Measurements from ENCODE around the gene INPP5D.

Gene INPP5D

DNA sequence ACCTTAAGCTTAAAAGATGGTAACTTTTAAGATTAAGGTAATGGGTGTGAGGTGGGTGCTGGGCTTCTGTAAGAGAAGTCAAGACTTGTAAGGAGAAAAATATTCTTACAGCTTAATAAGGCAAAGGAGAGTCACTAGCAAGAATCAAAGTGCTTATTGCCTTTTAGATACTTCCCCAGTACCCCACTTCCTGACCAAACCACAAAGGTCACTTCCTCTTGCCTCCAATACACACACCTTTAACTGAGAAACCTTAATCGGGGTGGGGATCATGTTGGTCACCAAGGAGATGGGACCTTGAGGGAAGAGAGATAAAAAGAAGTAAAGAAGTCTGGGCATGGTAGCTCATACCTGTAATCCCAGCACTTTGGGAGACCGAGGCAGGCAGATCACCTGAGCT is 180.8 kb downstream of the INPP5D start:
- Histone ChIP-seq H3K27ac (ENCODE audit: insufficient read depth, low read depth, low read length, poor library complexity, severe bottlenecking) (no peak overlapping the region), H3K4me3 (ENCODE audit: insufficient read depth, low read depth, low read length) (no peak overlapping the region), H3K36me3 (ENCODE audit: control insufficient read depth, insufficient read depth, low read length) (no peaks in the 10 kb centered on the region), H3K9me3 (ENCODE audit: control insufficient read depth, low read length) (no peaks in the 10 kb centered on the region), H3K27me3 (ENCODE audit: control insufficient read depth, insufficient read depth, low read length, poor library complexity, severe bottlenecking) (no peaks in the 10 kb centered on the region), H3K4me1 (ENCODE audit: control insufficient read depth, insufficient read depth, low read length) (no peaks in the 10 kb centered on the region)
- 90 to 92% methylated on average over 2 of the region's 2 CpGs for WGBS, 2 experiments

DNA sequence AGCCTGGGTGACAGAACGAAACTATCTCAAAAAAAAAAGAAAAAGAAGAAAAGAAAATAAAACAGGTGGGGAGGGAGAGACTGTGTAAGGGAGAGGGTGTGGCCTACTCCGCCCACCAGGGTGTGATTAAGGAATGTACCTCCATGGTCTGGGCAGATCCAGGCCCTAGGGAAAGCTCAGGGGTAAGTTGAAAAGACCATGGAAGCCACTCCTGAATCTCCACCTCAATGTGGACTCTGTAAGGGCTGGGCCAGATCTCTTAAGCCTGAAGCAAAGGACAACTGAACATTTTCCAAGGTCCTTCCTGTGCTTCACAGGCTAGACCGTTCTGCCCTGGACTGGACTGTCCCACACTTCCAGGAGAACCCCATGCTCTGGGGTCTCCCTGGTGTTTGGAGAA is 181.7 kb downstream of the INPP5D start:
- Histone ChIP-seq H3K27me3 (ENCODE audit: control insufficient read depth, insufficient read depth, low read length, poor library complexity, severe bottlenecking) (no peaks in the 10 kb centered on the region), H3K4me1 (ENCODE audit: control insufficient read depth, insufficient read depth, low read length) (no peaks in the 10 kb centered on the region), H3K27ac (ENCODE audit: insufficient read depth, low read depth, low read length, poor library complexity, severe bottlenecking) (no peak overlapping the region), H3K9me3 (ENCODE audit: control insufficient read depth, low read length) (no peaks in the 10 kb centered on the region), H3K36me3 (ENCODE audit: control insufficient read depth, insufficient read depth, low read length) (no peaks in the 10 kb centered on the region), H3K4me3 (ENCODE audit: insufficient read depth, low read depth, low read length) (no peak overlapping the region)
- 88 to 90% methylated on average over 3 of the region's 3 CpGs for WGBS, 2 experiments

DNA sequence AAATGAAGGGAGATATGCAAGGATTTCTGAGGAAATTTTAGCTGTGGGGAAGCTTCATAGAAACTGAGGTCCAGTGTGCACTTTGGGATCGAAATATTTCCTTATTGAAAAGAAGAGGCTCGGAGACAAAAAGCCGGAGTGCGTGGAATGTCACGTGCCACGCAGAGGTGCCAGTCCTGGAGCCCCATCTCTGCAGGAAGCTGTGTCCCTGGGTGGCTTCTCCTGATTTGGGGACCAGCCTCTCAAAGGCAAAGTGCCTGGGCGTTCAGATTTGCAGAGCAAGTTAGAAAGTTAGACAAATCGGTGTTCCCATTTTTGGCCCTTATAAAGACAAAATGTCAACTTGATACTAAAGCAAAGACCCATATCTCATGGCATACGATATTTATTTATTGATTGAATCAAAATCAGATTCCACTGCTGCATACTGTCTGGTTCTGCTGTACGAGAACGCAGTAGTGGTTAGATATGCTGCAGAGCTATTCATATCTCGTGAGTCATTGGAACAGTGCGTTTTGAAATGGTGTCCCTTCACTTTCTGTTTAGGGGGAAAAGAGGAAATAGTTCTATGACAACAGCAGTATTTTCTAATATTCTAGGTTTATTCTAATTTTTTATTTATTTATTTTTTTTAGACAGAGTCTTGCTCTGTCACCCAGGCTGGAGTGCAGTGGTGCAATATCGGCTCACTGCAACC is 182.2 kb downstream of the INPP5D start:
- Histone ChIP-seq H3K4me3 (ENCODE audit: insufficient read depth, low read depth, low read length) (no peak overlapping the region), H3K9me3 (ENCODE audit: control insufficient read depth, low read length) (no peaks in the 10 kb centered on the region), H3K27ac (ENCODE audit: insufficient read depth, low read depth, low read length, poor library complexity, severe bottlenecking) (no peak overlapping the region), H3K27me3 (ENCODE audit: control insufficient read depth, insufficient read depth, low read length, poor library complexity, severe bottlenecking) (no peaks in the 10 kb centered on the region), H3K4me1 (ENCODE audit: control insufficient read depth, insufficient read depth, low read length) (no peaks in the 10 kb centered on the region), H3K36me3 (ENCODE audit: control insufficient read depth, insufficient read depth, low read length) (no peaks in the 10 kb centered on the region)
- WGBS, 2 experiments, result 91 to 92% methylated on average over 14 of the region's 14 CpGs

DNA sequence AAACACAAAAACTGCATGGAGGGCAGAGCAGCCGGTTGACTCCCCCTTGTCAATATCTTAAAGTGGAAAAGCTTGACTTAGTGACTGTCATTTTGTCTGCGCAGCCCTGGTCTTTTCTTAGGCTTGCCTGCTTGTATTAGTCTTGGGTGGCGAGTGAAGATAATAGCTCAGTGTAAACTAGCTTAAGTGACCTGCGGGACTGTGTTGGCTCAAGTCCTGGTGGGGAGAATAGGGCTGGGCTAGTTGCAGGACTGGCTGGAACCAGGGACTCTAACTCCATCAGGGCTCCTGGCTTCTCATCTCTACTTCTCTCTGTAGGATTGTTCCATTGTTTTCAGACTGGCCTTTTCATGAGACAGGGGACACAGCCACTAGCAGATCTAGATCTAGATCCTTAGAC is 183.2 kb downstream of the INPP5D start:
- Histone ChIP-seq H3K27ac (ENCODE audit: insufficient read depth, low read depth, low read length, poor library complexity, severe bottlenecking) (no peak overlapping the region), H3K36me3 (ENCODE audit: control insufficient read depth, insufficient read depth, low read length) (no peaks in the 10 kb centered on the region), H3K9me3 (ENCODE audit: control insufficient read depth, low read length) (no peaks in the 10 kb centered on the region), H3K4me1 (ENCODE audit: control insufficient read depth, insufficient read depth, low read length) (no peaks in the 10 kb centered on the region), H3K4me3 (ENCODE audit: insufficient read depth, low read depth, low read length) (no peak overlapping the region), H3K27me3 (ENCODE audit: control insufficient read depth, insufficient read depth, low read length, poor library complexity, severe bottlenecking) (no peaks in the 10 kb centered on the region)
- 92 to 96% methylated on average over 4 of the region's 4 CpGs for WGBS, 2 experiments

DNA sequence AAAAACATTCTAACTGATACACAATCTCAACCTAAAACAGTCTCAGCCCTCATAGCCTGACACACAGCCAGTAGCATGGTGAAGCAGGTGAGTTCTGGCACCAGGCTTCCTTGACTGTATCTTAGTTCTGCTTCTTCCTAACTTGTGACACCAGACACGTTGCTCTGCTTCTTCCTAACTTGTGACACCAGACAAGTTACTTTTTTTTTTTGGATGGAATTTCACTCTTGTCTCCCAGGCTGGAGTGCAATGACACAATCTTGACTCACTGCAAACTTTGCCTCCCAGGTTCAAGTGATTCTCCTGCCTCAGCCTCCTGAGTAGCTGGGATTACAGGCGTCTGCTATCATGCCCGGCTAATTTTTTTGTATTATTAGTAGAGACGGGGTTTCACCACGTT is 184.7 kb downstream of the INPP5D start:
- no peaks in the 10 kb centered on the region for H3K4me1 ChIP-seq (ENCODE audit: control insufficient read depth, insufficient read depth, low read length)
- no peaks in the 10 kb centered on the region for H3K36me3 ChIP-seq (ENCODE audit: control insufficient read depth, insufficient read depth, low read length)
- H3K9me3 ChIP-seq (ENCODE audit: control insufficient read depth, low read length), result no peaks in the 10 kb centered on the region
- H3K4me3 ChIP-seq (ENCODE audit: insufficient read depth, low read depth, low read length), result no peak overlapping the region
- H3K27ac ChIP-seq (ENCODE audit: insufficient read depth, low read depth, low read length, poor library complexity, severe bottlenecking), result no peak overlapping the region
- WGBS, 2 experiments, result 76 to 88% methylated on average over 5 of the region's 5 CpGs
- no peaks in the 10 kb centered on the region for H3K27me3 ChIP-seq (ENCODE audit: control insufficient read depth, insufficient read depth, low read length, poor library complexity, severe bottlenecking)

DNA sequence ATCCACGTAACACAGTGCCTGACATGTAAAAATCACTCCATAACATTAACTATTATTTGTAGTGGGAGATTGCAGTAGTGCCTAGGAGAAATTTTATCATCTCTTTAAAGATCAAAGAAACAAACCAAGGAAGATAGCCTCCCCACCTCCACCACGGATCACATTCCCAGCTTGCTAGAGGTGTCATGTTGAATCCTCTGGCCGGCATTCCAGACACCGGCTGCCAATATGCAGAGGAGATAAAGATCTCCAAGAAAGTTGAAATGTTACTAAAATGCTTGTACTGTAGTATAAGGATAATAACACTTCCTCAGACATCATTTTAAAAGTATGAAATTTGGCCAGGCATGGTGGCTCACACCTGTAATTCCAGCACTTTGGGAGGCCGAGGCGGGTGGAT is 185.3 kb downstream of the INPP5D start:
- WGBS, 2 experiments, result 88% methylated on average over 5 of the region's 6 CpGs
- no peak overlapping the region for H3K27ac ChIP-seq (ENCODE audit: insufficient read depth, low read depth, low read length, poor library complexity, severe bottlenecking)

DNA sequence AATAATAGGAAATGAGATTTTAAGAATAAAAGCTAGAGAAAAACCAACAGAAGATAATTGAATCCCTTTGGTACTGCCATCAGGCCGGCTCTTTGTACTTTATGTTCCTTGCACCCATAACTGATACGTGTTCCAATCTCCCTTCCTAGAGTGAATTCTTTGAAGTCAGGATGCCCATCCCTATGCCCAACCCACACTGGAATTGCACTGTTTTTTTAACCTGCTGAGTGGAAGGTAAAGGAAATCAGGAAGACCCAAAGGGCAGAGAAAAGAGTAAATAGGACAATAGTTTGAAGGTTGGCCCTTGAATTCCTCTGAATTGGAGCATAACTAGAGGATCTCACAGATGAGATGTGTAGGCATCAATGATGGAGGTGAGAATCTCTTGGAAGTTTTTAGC is 187.0 kb downstream of the INPP5D start:
- H3K27me3 ChIP-seq (ENCODE audit: control insufficient read depth, insufficient read depth, low read length, poor library complexity, severe bottlenecking), result no peaks in the 10 kb centered on the region
- peaks cover 3% of the 10 kb centered on the region for H3K9me3 ChIP-seq (ENCODE audit: control insufficient read depth, low read length)
- H3K4me3 ChIP-seq (ENCODE audit: insufficient read depth, low read depth, low read length), result no peak overlapping the region
- H3K36me3 ChIP-seq (ENCODE audit: control insufficient read depth, insufficient read depth, low read length), result no peaks in the 10 kb centered on the region
- no peak overlapping the region for H3K27ac ChIP-seq (ENCODE audit: insufficient read depth, low read depth, low read length, poor library complexity, severe bottlenecking)
- 94% methylated on average over 2 of the region's 2 CpGs for WGBS, 2 experiments
- H3K4me1 ChIP-seq (ENCODE audit: control insufficient read depth, insufficient read depth, low read length), result no peaks in the 10 kb centered on the region

More for the DNA sequence above, 185.3 kb downstream of the INPP5D start:
- H3K36me3 ChIP-seq (ENCODE audit: control insufficient read depth, insufficient read depth, low read length), result no peaks in the 10 kb centered on the region
- H3K4me3 ChIP-seq (ENCODE audit: insufficient read depth, low read depth, low read length), result no peak overlapping the region
- no peaks in the 10 kb centered on the region for H3K9me3 ChIP-seq (ENCODE audit: control insufficient read depth, low read length)
- no peaks in the 10 kb centered on the region for H3K4me1 ChIP-seq (ENCODE audit: control insufficient read depth, insufficient read depth, low read length)
- no peaks in the 10 kb centered on the region for H3K27me3 ChIP-seq (ENCODE audit: control insufficient read depth, insufficient read depth, low read length, poor library complexity, severe bottlenecking)

DNA sequence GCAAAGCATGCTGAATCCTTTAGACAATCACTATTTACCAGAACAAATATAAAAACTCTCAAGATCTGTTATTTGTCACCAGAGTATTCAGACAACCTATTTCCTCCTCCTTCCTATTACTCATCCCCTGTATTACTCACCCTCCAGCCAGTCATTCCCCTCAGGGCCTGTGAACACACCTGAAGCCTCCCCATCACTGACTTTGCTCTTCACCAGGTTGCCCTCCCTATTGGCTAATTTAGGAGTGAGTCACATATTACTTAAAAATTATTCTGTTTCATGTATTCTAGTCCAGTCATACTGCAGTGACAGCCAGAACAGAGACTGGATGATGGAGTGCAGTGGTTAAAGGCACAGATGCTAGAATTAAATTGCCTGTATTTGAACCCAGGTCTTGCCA is 187.6 kb downstream of the INPP5D start:
- no peaks in the 10 kb centered on the region for H3K36me3 ChIP-seq (ENCODE audit: control insufficient read depth, insufficient read depth, low read length)
- H3K27ac ChIP-seq (ENCODE audit: insufficient read depth, low read depth, low read length, poor library complexity, severe bottlenecking), result no peak overlapping the region
- H3K27me3 ChIP-seq (ENCODE audit: control insufficient read depth, insufficient read depth, low read length, poor library complexity, severe bottlenecking), result no peaks in the 10 kb centered on the region
- H3K4me3 ChIP-seq (ENCODE audit: insufficient read depth, low read depth, low read length), result no peak overlapping the region
- peaks cover 3% of the 10 kb centered on the region for H3K9me3 ChIP-seq (ENCODE audit: control insufficient read depth, low read length)
- H3K4me1 ChIP-seq (ENCODE audit: control insufficient read depth, insufficient read depth, low read length), result no peaks in the 10 kb centered on the region

DNA sequence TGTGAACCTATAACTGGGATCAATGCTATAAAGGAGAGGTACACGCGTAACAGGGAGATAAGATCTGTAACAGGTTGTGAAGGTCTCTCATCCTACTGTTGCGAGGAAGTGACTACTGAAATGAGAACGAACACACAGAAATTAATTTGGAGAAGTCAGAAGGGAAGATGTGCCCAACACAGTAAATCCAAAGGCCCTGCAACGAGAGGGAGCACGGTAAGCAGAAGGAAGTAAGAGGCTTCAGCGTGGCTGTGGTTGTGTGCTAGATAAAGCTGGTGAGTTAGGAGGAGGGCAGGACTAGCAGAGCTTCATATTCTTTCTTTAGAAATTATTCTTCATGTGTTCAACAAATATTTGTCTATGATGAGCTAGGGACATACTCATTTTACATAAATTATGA is 188.9 kb downstream of the INPP5D start:
- Histone ChIP-seq H3K9me3 (ENCODE audit: control insufficient read depth, low read length) (peaks cover 3% of the 10 kb centered on the region), H3K4me1 (ENCODE audit: control insufficient read depth, insufficient read depth, low read length) (no peaks in the 10 kb centered on the region), H3K27me3 (ENCODE audit: control insufficient read depth, insufficient read depth, low read length, poor library complexity, severe bottlenecking) (no peaks in the 10 kb centered on the region), H3K27ac (ENCODE audit: insufficient read depth, low read depth, low read length, poor library complexity, severe bottlenecking) (no peak overlapping the region), H3K36me3 (ENCODE audit: control insufficient read depth, insufficient read depth, low read length) (no peaks in the 10 kb centered on the region), H3K4me3 (ENCODE audit: insufficient read depth, low read depth, low read length) (no peak overlapping the region)
- 86 to 90% methylated on average over 7 of the region's 7 CpGs for WGBS, 2 experiments

DNA sequence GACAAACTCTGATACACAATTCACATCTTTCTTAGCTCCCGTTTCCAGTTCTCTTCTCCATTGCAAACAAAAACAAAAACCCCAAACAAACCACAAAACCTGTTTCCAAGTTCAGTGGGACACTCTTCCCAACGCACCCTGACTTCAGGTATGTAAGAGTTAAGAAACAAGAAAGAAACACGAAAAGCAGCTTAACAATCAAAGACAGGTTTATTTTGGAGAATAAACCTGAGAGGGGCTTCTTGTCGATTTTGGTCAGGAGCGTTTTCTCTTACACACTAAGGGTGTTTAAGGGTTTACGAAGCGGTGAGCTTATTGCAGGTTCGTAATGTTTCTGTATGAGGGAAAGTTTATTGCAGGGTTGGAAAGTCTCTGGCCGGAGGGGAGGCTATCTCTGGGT is 190.4 kb downstream of the INPP5D start:
- Histone ChIP-seq H3K27me3 (ENCODE audit: control insufficient read depth, insufficient read depth, low read length, poor library complexity, severe bottlenecking) (no peaks in the 10 kb centered on the region), H3K4me1 (ENCODE audit: control insufficient read depth, insufficient read depth, low read length) (no peaks in the 10 kb centered on the region), H3K27ac (ENCODE audit: insufficient read depth, low read depth, low read length, poor library complexity, severe bottlenecking) (no peak overlapping the region), H3K4me3 (ENCODE audit: insufficient read depth, low read depth, low read length) (no peak overlapping the region), H3K36me3 (ENCODE audit: control insufficient read depth, insufficient read depth, low read length) (no peaks in the 10 kb centered on the region), H3K9me3 (ENCODE audit: control insufficient read depth, low read length) (peaks cover 3% of the 10 kb centered on the region)
- WGBS, 2 experiments, result 96 to 97% methylated on average over 9 of the region's 9 CpGs

DNA sequence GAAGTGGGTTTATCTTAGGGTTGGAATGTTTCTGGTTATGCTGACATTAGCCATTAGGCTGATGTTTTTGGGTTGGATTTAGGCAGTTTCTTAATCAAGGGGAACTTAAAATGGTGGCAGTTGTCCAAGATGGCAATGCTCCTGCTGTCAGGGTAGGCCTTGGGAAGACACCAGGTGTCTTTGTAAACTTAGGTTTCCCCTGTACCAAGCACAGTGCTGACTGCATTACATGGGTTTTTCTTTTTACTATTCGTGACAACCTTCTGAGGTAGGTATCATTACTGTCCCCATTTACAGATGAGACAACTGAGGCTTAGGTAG is 190.8 kb downstream of the INPP5D start:
- 81 to 82% methylated on average over 1 of the region's 1 CpG for WGBS, 2 experiments
- no peaks in the 10 kb centered on the region for H3K36me3 ChIP-seq (ENCODE audit: control insufficient read depth, insufficient read depth, low read length)
- no peak overlapping the region for H3K27ac ChIP-seq (ENCODE audit: insufficient read depth, low read depth, low read length, poor library complexity, severe bottlenecking)
- no peaks in the 10 kb centered on the region for H3K4me1 ChIP-seq (ENCODE audit: control insufficient read depth, insufficient read depth, low read length)
- H3K4me3 ChIP-seq (ENCODE audit: insufficient read depth, low read depth, low read length), result no peak overlapping the region
- H3K9me3 ChIP-seq (ENCODE audit: control insufficient read depth, low read length), result peaks cover 3% of the 10 kb centered on the region
- no peaks in the 10 kb centered on the region for H3K27me3 ChIP-seq (ENCODE audit: control insufficient read depth, insufficient read depth, low read length, poor library complexity, severe bottlenecking)

Measured in ectodermal cell (in vitro differentiated cells).